Activated T-helper 2 cell treated with anti-CD3 and anti-CD28 coated beads, Interferon-gamma antibody, Interleukin-2, Interleukin-4, amounts not matched to agents 10 μg/mL and 5 μg/mL and 100 μg/mL, durations not matched to agents 14 hours and 24 hours and 36 hours (primary cell): ENCODE results near the gene ABHD17B. TPM values are rescaled to one million over a fixed set of nuclear protein-coding genes. Genes with fewer than 3 reads are reported as not detected.

ENCODE experiments used
- DNase-seq: peaks from one replicate; pipeline ENCODE4 v3.0.0; 2021; ENCODE audit warnings: low spot score
- H3K27ac Mint-ChIP-seq: one replicate; pipeline ENCODE4 v1.8.0; 2021; ENCODE audit warnings: mixed read lengths
- H3K27me3 Mint-ChIP-seq: one replicate; pipeline ENCODE4 v1.8.0; 2021; ENCODE audit warnings: low read depth, mixed read lengths
- H3K36me3 Mint-ChIP-seq: one replicate; pipeline ENCODE4 v1.8.0; 2021; ENCODE audit warnings: low read depth, mixed read lengths
- H3K4me1 Mint-ChIP-seq: one replicate; pipeline ENCODE4 v1.8.0; 2021; ENCODE audit warnings: low read depth, mixed read lengths
- H3K4me3 Mint-ChIP-seq: one replicate; pipeline ENCODE4 v1.8.0; 2021; ENCODE audit warnings: low read depth, mild to moderate bottlenecking, moderate library complexity, mixed read lengths
- H3K9me3 Mint-ChIP-seq: one replicate; pipeline ENCODE4 v1.8.0; 2021; ENCODE audit warnings: mixed read lengths
- intact Hi-C: fragments of 100-400 bp; cut with micrococcal nuclease; formaldehyde crosslinking; loops from one replicate; pipeline ENCODE4 v1.15.1; 2023
- total RNA-seq: library from RNA; stranded (reverse); gene quantifications from 2 replicates; pipeline ENCODE4 v1.2.3, GENCODE V29; 2022

ABHD17B gene
- total RNA-seq, 1 donor from 2014 or later: 17.4 TPM

DNA sequence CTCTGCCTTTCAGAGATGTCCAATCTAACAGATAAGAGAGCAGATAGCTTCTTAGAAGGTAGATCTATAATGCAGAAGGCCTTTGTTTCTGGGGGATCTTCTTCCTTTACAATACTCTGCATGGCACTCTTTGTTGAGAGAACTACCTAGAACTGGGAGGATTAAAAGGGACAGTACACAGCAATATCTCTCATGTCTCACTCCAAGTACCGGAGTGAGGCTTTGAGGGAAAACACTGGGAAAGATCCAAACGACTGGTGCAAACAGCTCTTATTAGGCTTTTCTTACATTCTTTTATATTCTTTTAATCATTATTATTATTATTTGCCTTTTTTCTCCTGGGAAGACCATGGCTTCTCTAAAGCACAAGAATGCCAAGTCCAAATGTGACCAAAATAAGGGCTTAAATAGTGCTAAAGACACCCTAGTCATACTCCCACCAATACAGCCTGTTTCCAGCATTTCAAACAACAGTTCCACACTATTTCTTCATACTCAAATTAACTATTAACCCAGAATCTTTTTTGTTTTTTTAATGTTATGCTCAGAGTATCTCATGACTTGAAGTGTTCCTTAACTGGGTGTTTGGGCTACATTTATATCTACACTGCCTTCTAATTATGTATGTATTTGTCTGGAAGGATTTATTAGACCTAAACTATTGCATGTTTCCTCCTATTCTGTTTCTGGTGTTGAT, 52.7 kb downstream of the ABHD17B start:
- no peak for DNase-seq
- H3K9me3 Mint-ChIP-seq: peaks cover 29% of the 10 kb centered on the region
- peaks cover 47% of the 10 kb centered on the region for H3K36me3 Mint-ChIP-seq
- intact Hi-C loops: loop anchor here (1.0 to 10.0 kb wide), 4 partner anchors 36 to 1297 kb away; partner anchors contain the start of genes ABHD17B, ANXA1 and C9orf85
- H3K27me3 Mint-ChIP-seq: no peaks in the 10 kb centered on the region
- peak overlapping the region; percentile 44 for H3K27ac Mint-ChIP-seq
- H3K4me1 Mint-ChIP-seq: peaks cover 26% of the 10 kb centered on the region
- no peak overlapping the region for H3K4me3 Mint-ChIP-seq

- intact Hi-C loops: loop anchor here (5.0 to 10.0 kb wide), 2 partner anchors 35 to 1298 kb away; partner anchors contain the start of gene ANXA1
- Mint-ChIP-seq H3K9me3 (peaks cover 29% of the 10 kb centered on the region), H3K4me1 (peaks cover 28% of the 10 kb centered on the region), H3K36me3 (peaks cover 39% of the 10 kb centered on the region), H3K27me3 (no peaks in the 10 kb centered on the region), H3K27ac (no peak overlapping the region), H3K4me3 (no peak overlapping the region)
- no peak for DNase-seq
Measured at GRCh38 chr9:71857159-71857558, 53.8 kb downstream of the ABHD17B start.

DNA sequence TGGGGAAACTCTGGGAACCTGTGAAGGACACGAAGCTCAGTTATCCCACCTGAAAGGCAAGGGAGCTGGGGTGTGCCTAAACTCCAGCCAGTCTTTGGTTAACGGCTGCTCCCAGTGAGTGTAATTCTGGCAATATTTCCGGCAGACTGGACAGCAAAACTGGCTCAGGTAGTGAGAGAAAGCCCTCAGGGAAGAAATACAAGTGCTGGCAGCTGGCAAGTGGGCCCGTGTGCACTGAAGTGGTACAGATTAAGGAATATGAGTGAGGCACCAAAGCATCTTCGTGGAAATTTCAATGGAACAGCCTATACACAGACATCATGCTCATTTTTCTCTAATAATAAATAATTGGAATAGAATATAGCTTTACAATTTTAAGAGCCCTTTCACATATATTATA, 56.2 kb downstream of the ABHD17B start:
- H3K4me3 Mint-ChIP-seq: no peak overlapping the region

GRCh38 chr9:71853084-71853483, 57.9 kb downstream of the ABHD17B start:
- Mint-ChIP-seq H3K9me3 (no peaks in the 10 kb centered on the region), H3K36me3 (peaks cover 6% of the 10 kb centered on the region), H3K27me3 (no peaks in the 10 kb centered on the region), H3K4me1 (peaks cover 14% of the 10 kb centered on the region), H3K4me3 (no peak overlapping the region), H3K27ac (no peak overlapping the region)
- DNase-seq: no peak
- intact Hi-C loops: loop anchor here (10.0 kb wide), 1 partner anchor 1302 kb away; the partner anchor contains the start of gene ANXA1

More for the DNA sequence above, 56.2 kb downstream of the ABHD17B start:
- peaks cover 21% of the 10 kb centered on the region for H3K4me1 Mint-ChIP-seq
- no peaks in the 10 kb centered on the region for H3K27me3 Mint-ChIP-seq
- DNase-seq: no peak
- intact Hi-C loops: loop anchor here (5.0 to 10.0 kb wide), 2 partner anchors 33 to 1300 kb away; partner anchors contain the start of gene ANXA1
- H3K9me3 Mint-ChIP-seq: peaks cover 10% of the 10 kb centered on the region
- peaks cover 17% of the 10 kb centered on the region for H3K36me3 Mint-ChIP-seq
- no peak overlapping the region for H3K27ac Mint-ChIP-seq

GRCh38 chr9:71850996-71851395, 60.0 kb downstream of the ABHD17B start:
- Mint-ChIP-seq H3K27ac (no peak overlapping the region), H3K36me3 (peaks cover 6% of the 10 kb centered on the region), H3K4me3 (no peak overlapping the region), H3K4me1 (peaks cover 11% of the 10 kb centered on the region), H3K9me3 (no peaks in the 10 kb centered on the region), H3K27me3 (no peaks in the 10 kb centered on the region)
- intact Hi-C loops: loop anchor here (10.0 kb wide), 1 partner anchor 1304 kb away; the partner anchor contains the start of gene ANXA1
- DNase-seq: no peak

DNA sequence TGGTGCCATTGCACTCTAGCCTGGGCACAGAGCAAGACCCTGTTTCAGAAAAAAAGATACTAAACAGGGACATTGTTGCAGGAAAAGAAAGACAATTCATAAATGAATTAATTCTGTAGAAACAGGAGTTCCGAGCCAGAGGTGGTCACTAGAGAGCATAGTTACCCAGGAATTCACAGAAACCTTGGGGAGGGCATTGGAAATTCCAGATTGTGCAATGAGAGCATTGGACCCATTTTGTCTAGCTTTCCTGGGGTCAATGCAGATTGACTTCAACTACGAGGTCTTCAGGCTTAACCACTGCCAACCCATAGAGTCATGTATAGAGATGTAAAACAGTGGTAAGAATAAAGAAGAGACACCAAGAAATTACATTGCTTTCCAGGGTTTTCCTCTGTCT, 63.1 kb downstream of the ABHD17B start:
- Mint-ChIP-seq H3K9me3 (no peaks in the 10 kb centered on the region), H3K4me3 (no peak overlapping the region), H3K4me1 (peaks cover 2% of the 10 kb centered on the region), H3K27me3 (no peaks in the 10 kb centered on the region), H3K27ac (no peak overlapping the region), H3K36me3 (no peaks in the 10 kb centered on the region)
- DNase-seq: no peak
- intact Hi-C loops: no loop called here

DNA sequence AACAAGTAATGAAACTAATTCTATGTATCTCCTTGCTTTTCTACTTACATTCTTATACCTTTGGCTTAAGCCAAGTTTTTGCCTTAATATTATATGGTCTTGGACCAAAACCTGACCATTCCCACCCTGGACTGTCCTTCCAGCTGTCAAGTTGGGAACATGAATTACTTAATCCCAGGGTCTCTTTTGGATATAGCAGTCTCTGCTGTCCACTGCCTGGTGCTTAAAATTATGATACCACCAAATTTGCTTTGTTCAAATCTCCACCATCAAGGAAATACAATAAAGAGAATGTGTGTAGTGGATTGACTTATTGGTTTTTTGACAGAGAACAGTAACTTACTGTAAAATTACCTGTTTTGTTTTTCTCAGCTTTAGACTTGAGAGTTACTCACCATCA, 66.2 kb downstream of the ABHD17B start:
- H3K4me3 Mint-ChIP-seq: no peak overlapping the region
- no peak for DNase-seq
- no peaks in the 10 kb centered on the region for H3K4me1 Mint-ChIP-seq
- intact Hi-C loops: no loop called here
- H3K27ac Mint-ChIP-seq: no peak overlapping the region
- H3K27me3 Mint-ChIP-seq: peaks cover 2% of the 10 kb centered on the region
- no peaks in the 10 kb centered on the region for H3K36me3 Mint-ChIP-seq
- H3K9me3 Mint-ChIP-seq: no peaks in the 10 kb centered on the region

DNA sequence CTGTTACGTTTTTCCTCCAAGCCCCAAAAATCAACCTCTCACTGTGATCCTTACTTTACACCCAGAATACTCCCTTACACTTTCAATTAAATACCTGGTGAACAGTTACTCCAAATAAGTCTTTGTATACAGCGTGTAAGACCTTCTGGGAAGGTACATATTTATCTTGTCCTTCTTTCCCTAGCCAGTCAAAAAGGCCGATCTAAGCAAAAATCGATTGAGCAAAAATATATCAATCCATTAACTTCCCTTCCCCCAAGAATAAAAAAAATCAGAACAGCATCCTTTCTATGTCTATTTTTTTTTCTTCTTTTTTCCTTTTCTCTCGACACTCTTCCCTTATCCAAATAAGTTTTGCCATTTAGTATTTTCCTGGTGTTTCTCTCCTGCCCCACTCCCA, 71.3 kb downstream of the ABHD17B start:
- H3K4me1 Mint-ChIP-seq: no peaks in the 10 kb centered on the region
- H3K9me3 Mint-ChIP-seq: peaks cover 6% of the 10 kb centered on the region
- intact Hi-C loops: no loop called here
- H3K36me3 Mint-ChIP-seq: no peaks in the 10 kb centered on the region
- H3K27me3 Mint-ChIP-seq: peaks cover 19% of the 10 kb centered on the region
- no peak overlapping the region for H3K27ac Mint-ChIP-seq
- H3K4me3 Mint-ChIP-seq: no peak overlapping the region
- DNase-seq: no peak

- H3K9me3 Mint-ChIP-seq: peaks cover 16% of the 10 kb centered on the region
- intact Hi-C loops: no loop called here
- DNase-seq: no peak
- H3K36me3 Mint-ChIP-seq: no peaks in the 10 kb centered on the region
- H3K4me1 Mint-ChIP-seq: no peaks in the 10 kb centered on the region
- H3K27ac Mint-ChIP-seq: no peak overlapping the region
- no peak overlapping the region for H3K4me3 Mint-ChIP-seq
- H3K27me3 Mint-ChIP-seq: peaks cover 35% of the 10 kb centered on the region
Measured at GRCh38 chr9:71835596-71835995, 75.4 kb downstream of the ABHD17B start.

GRCh38 chr9:71830929-71831328, 80.1 kb downstream of the ABHD17B start:
- Mint-ChIP-seq H3K4me3 (no peak overlapping the region), H3K4me1 (no peaks in the 10 kb centered on the region), H3K27me3 (peaks cover 41% of the 10 kb centered on the region), H3K27ac (no peak overlapping the region), H3K9me3 (peaks cover 16% of the 10 kb centered on the region), H3K36me3 (no peaks in the 10 kb centered on the region)
- no peak for DNase-seq
- intact Hi-C loops: no loop called here

GRCh38 chr9:71830153-71830552, 80.8 kb downstream of the ABHD17B start:
- H3K9me3 Mint-ChIP-seq: peaks cover 15% of the 10 kb centered on the region
- DNase-seq: no peak
- peaks cover 34% of the 10 kb centered on the region for H3K27me3 Mint-ChIP-seq
- H3K27ac Mint-ChIP-seq: no peak overlapping the region
- no peaks in the 10 kb centered on the region for H3K36me3 Mint-ChIP-seq
- intact Hi-C loops: no loop called here
- no peaks in the 10 kb centered on the region for H3K4me1 Mint-ChIP-seq
- H3K4me3 Mint-ChIP-seq: no peak overlapping the region

GRCh38 chr9:71826279-71826678, 84.7 kb downstream of the ABHD17B start:
- Mint-ChIP-seq H3K36me3 (no peaks in the 10 kb centered on the region), H3K9me3 (no peaks in the 10 kb centered on the region)
- intact Hi-C loops: no loop called here

DNA sequence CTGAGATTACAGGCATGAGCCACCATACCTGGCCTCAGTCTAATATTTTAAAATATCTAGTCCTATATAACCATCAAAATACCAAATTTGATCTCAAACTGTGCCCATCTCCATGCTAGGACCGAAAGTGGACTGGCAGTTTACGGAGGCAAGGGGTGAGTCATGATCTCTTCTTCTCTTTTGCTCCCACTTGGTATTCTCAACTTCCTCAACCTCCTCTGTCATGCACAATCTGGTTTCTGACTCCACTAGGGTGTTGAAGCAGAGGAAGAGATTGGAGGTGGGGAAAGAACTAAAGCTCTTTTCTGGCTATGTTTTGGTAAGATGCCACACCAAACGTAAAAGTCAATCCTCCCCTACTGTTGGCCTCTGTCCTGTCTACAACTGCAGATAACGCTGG, 86.7 kb downstream of the ABHD17B start:
- DNase-seq: no peak
- no peaks in the 10 kb centered on the region for H3K9me3 Mint-ChIP-seq
- intact Hi-C loops: loop anchor here (5.0 kb wide), 3 partner anchors 33 to 198 kb away; no protein-coding TSS in a partner anchor
- H3K4me3 Mint-ChIP-seq: no peak overlapping the region
- H3K4me1 Mint-ChIP-seq: peaks cover 23% of the 10 kb centered on the region
- H3K36me3 Mint-ChIP-seq: no peaks in the 10 kb centered on the region
- H3K27me3 Mint-ChIP-seq: peaks cover 12% of the 10 kb centered on the region
- no peak overlapping the region for H3K27ac Mint-ChIP-seq

More at GRCh38 chr9:71826279-71826678, 84.7 kb downstream of the ABHD17B start:
- Mint-ChIP-seq H3K27ac (no peak overlapping the region), H3K4me3 (no peak overlapping the region), H3K27me3 (peaks cover 13% of the 10 kb centered on the region), H3K4me1 (peaks cover 23% of the 10 kb centered on the region)
- no peak for DNase-seq
